ENCODE measurements around the gene HECTD1. TPM values are rescaled to one million over a fixed set of nuclear protein-coding genes. Genes with fewer than 3 reads are reported as not detected.
A peak's percentile ranks its signal among the peaks of the same experiment; 100 is the strongest.
"Not testable (repeated sequence)": the region's sequence is repeated elsewhere in the genome, so short reads cannot be mapped to it uniquely, and the experiment has no call there.

HECTD1 gene
- polyA plus RNA-seq, 1 experiment: 70.5 TPM

DNA sequence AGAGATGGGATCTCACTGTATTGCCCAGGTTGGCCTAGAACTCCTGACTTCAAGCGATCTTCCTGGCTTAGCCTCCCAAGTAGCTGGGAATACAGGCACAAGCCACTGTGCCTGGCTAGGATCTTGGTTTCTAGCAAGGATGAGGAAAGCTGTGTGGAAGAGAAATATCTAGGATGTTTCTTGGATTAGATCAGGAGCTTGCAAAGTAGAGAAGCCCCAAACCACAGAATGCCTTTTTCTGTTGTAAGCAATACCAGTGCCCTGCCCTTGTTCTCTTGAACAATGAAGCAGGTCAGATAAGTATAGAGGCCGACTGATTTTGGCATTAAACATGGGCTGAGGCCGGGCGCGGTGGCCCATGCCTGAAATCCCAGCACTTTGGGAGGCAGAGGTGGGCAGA is 137.2 kb downstream of the HECTD1 start:
- H3K4me3 ChIP-seq (ENCODE audit: low read depth, low read length): no peak overlapping the region
- no peaks in the 10 kb centered on the region for H3K27me3 ChIP-seq (ENCODE audit: control insufficient read depth, insufficient read depth, low read length)
- CTCF ChIA-PET: interaction anchor here (1.1 to 1.6 kb wide), 2 partner anchors 14 to 90 kb away, joined by 3 to 4 read pairs; no protein-coding TSS in a partner anchor
- DNase-seq (ENCODE audit: low read depth): peak; percentile 85
- POLR2A ChIA-PET: interaction anchor here (0.9 kb wide), 1 partner anchor 11 kb away, joined by 6 read pairs; no protein-coding TSS in a partner anchor
- no peaks in the 10 kb centered on the region for H3K36me3 ChIP-seq (ENCODE audit: control insufficient read depth, insufficient read depth, low read length)
- TF ChIP-seq, protein P1, sequence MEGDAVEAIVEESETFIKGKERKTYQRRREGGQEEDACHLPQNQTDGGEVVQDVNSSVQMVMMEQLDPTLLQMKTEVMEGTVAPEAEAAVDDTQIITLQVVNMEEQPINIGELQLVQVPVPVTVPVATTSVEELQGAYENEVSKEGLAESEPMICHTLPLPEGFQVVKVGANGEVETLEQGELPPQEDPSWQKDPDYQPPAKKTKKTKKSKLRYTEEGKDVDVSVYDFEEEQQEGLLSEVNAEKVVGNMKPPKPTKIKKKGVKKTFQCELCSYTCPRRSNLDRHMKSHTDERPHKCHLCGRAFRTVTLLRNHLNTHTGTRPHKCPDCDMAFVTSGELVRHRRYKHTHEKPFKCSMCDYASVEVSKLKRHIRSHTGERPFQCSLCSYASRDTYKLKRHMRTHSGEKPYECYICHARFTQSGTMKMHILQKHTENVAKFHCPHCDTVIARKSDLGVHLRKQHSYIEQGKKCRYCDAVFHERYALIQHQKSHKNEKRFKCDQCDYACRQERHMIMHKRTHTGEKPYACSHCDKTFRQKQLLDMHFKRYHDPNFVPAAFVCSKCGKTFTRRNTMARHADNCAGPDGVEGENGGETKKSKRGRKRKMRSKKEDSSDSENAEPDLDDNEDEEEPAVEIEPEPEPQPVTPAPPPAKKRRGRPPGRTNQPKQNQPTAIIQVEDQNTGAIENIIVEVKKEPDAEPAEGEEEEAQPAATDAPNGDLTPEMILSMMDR (IDR thresholded peaks at IDR 0.05; ENCODE audit: insufficient read depth, low read depth, low read length): no peak

DNA sequence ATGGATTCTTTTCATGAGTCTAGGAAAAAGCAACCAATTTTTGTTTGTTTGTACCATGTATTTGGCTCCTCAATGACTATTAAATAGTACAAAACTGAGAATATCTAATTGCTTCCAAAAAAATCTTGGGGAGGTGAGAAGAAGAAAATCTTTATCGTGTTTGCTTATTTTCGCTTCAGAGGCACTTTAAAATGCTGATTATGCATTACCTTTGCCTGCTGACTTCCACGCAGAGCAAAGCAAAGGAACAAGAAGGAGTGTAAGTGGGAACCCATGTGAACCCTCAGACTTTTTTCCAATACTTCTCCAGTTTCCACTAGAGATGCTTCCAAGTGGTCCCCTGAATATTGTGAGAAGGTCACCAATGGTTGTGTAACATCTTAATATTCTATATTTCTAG is 138.2 kb downstream of the HECTD1 start:
- TF ChIP-seq, protein P1 (IDR thresholded peaks at IDR 0.05; ENCODE audit: insufficient read depth, low read depth, low read length): no peak
- no peaks in the 10 kb centered on the region for H3K36me3 ChIP-seq (ENCODE audit: control insufficient read depth, insufficient read depth, low read length)
- DNase-seq (ENCODE audit: low read depth): no peak
- POLR2A ChIA-PET: no interaction called here
- H3K27me3 ChIP-seq (ENCODE audit: control insufficient read depth, insufficient read depth, low read length): no peaks in the 10 kb centered on the region
- H3K4me3 ChIP-seq (ENCODE audit: low read depth, low read length): no peak overlapping the region
- CTCF ChIA-PET: interaction anchor here (1.0 to 1.6 kb wide), 2 partner anchors 13 kb away, joined by 3 read pairs; no protein-coding TSS in a partner anchor

DNA sequence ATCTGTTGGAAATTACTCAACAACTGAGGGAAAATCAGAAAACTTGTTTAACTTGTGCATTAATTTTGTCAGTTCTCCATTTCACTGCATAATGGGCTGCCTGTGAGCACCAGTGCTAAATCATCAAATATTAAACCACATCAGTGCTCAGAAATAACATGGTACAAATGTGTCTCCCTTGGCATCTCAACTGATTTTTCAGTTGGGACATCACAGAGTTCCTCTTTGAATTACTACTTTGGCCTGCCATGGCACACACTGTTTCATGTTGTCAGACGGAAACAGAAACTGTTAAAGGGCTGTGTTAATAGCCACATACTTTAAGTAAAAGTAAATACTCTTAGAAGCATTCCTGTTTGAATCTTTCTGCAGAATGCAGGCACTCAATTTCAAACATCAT is 139.4 kb downstream of the HECTD1 start:
- TF ChIP-seq, protein P1 (IDR thresholded peaks at IDR 0.05; ENCODE audit: insufficient read depth, low read depth, low read length): no peak
- no peak overlapping the region for H3K4me3 ChIP-seq (ENCODE audit: low read depth, low read length)
- no peak for DNase-seq (ENCODE audit: low read depth)
- POLR2A ChIA-PET: no interaction called here
- H3K27me3 ChIP-seq (ENCODE audit: control insufficient read depth, insufficient read depth, low read length): no peaks in the 10 kb centered on the region
- CTCF ChIA-PET: interaction anchor here (0.8 kb wide), 1 partner anchor 40 kb away, joined by 3 read pairs; no protein-coding TSS in a partner anchor
- no peaks in the 10 kb centered on the region for H3K36me3 ChIP-seq (ENCODE audit: control insufficient read depth, insufficient read depth, low read length)

DNA sequence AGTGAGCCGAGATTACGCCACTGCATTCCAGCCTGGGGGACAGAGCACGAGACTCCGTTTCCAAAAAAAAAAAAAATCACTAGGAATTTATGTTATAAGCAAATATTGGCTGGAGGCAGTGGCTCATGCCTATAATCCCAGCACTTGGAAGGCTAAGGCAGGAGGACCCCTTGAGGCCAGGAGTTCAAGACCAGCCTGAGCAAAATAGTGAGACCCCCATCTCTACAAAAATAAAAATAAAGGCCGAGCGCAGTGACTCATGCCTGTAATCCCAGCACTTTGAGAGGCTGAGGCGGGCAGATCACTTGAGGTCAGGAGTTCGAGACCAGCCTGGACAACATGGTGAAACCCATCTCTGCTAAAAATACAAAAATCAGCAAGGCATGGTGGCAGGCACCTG is 144.7 kb downstream of the HECTD1 start:
- H3K36me3 ChIP-seq (ENCODE audit: control insufficient read depth, insufficient read depth, low read length); CTCF ChIA-PET; DNase-seq (ENCODE audit: low read depth); H3K27me3 ChIP-seq (ENCODE audit: control insufficient read depth, insufficient read depth, low read length); POLR2A ChIA-PET; H3K4me3 ChIP-seq (ENCODE audit: low read depth, low read length): not testable (repeated sequence)

DNA sequence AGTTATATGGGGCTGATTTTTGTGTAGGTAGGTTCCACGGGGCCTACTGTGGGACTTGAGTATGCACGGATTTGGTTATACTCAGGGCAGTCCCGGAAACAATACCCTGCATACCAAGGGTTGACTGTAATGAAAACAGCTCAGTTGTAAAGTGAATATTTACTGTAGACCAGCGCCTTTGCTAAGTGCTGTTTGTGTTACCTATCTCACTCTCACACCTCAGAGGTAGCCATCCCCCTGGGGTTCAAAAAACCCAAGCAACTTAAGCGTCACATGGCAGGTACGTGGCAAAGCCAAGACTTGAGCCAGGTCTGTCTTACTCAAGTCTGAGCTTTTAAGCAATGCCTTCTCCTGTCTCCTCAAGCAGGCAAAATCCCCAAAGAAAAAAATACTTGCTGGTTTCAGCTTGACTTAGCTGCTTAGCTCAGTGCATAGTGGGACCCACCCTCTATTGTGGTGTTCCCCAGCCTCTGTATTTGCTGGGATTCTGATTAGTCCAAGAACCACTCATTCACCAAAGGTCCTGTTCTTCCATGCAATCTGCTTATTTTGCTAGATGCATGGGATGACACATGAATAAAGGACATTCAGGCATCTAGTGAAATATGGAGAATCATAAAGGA is 147.2 kb downstream of the HECTD1 start:
- CTCF ChIA-PET: interaction anchor here (1.0 to 1.5 kb wide), 2 partner anchors 22 kb away, joined by 3 to 5 read pairs; no protein-coding TSS in a partner anchor
- TF ChIP-seq, protein P1 (IDR thresholded peaks at IDR 0.05; ENCODE audit: insufficient read depth, low read depth, low read length): no peak
- DNase-seq (ENCODE audit: low read depth): no peak
- H3K27me3 ChIP-seq (ENCODE audit: control insufficient read depth, insufficient read depth, low read length): no peaks in the 10 kb centered on the region
- no peak overlapping the region for H3K4me3 ChIP-seq (ENCODE audit: low read depth, low read length)
- H3K36me3 ChIP-seq (ENCODE audit: control insufficient read depth, insufficient read depth, low read length): no peaks in the 10 kb centered on the region
- POLR2A ChIA-PET: interaction anchor here (0.5 kb wide), 1 partner anchor 28 kb away, joined by 4 read pairs; no protein-coding TSS in a partner anchor

Data from BJ (cell line).